NCI-H2227 (cell line): Measurements from ENCODE around the gene CTNNA2.
A peak's percentile ranks its signal among the peaks of the same experiment; 100 is the strongest.

ENCODE experiments used
- DNase-seq: peaks from one replicate; lab custom pipeline; 2025; ENCODE audit not compliant: unreplicated experiment; lab: John Stamatoyannopoulos, UW

The CTNNA2 gene

DNA sequence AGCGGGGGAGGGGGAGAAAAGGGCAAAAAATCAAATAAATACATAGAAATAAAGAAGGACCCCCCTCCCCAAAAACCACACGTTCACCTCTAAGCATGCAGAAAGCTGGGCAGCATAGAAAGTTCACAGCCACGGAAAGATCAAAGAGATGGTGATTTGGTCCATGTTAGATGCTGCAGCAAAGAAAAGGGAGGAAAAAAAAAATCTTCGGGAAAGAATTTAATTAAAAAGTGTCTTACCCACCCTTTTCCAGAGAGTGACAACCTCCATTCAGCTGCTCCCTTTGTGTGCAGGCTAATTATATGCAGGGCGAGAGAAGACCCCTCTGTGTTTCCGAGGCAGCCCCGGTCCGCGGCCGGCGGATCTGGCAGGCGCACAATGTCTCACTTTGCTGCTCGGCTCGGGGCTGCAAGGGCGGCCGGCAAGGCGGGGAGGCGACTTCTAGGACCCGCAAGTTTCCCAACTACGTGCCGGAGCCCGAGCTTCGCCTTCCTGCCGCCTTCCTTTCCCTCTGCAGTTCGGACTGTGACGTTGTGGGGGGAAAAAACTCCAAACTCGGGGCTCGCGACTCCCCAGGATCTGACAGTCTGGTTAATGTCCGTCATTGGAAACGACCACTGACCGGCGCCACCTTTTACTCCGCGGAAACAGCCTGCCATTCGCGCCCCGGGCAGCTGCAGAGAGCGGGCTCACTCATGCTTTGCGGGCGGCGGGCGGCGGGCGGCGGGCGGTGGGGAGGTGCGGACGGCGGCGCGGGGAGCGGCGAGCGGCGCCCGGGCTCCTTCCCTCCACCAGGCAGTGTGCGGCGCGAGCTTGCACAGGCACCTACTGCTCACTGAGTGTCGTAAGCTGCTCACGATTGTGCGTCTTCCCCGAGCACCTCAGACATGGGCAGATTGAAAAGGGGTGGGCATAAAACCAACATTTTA, 791.3 kb downstream of the CTNNA2 start, which contains the start of gene LRRTM1:
TSS of gene LRRTM1 (minus strand) at position 844 of the 929 bp plus-strand sequence. CDS start 933 bp downstream, outside the sequence.
- DNase-seq = peak; percentile 58

DNA sequence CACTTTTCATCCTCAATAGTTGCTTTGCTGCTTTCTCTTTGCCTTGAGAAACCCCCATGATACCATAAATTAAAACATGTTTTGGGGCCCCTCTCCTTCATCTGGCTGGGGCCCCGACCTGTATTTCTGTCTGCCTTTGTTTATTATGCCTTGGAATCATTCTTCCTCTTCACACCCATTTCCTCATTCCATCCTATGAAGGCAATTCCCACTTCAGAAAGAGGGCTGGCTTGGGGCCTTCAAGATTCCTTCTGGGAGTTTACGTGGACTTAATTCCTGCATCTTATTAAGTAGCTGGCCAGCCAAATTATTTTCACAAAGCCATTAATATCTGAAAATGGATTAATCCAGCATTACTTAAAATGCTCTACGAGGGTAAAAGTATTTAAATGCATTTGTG, 798.5 kb downstream of the CTNNA2 start:
- DNase-seq = no peak

DNA sequence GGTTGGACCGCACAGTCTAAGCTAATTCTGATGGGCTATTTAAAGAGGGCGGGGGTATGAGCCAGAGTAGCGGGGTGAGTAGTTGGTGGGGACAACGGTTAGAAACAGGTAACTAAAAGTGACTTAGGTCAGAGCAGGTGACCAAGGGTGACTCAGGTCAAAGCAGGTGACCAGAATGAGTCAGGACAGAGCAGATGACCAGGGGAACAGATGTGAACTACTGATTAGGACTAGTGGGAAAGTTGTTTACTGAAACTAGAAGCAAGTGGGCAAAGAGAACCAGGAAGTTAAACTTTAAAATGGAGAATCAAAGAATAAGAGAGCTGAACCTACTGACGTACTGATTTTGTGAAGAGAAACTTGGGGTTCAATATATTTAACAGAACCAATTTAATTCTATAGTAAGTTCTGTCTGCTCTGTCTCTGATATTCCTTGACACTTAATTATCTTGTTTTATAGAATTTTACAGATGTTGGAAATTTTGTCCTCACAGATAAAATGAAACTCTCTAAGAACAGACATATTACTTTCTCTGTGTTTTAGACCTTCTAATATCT, 799.5 kb downstream of the CTNNA2 start:
- no peak for DNase-seq

DNA sequence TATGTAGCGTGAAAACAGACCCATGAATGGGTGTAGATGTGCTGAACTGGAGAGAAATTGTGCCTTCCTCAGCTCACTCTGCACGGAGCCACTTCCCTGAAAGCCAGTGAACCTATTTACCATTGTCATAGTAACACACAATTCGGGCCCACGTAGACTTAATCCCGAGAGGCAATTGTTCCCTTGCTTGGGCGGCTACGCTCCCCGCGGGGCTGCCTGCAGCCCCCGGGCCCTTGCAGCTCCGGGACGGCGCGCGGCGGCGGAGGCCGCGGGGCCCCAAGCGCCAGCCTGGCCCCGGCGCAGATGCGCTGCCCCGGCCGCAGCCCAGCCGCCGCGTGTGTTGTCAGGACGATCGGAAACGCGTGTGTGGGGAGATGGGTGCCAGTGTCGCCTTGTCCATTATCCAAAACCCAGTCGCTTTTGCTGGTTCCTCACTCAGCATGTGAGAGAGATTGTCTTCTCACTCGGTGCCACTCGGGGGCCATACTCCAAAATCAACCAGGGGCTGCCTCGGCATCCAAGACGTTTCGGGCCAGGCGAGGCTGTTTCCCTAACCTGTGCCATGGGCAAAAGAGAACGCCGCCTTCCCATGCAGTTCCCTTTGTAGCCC, 809.6 kb downstream of the CTNNA2 start:
- DNase-seq = no peak

DNA sequence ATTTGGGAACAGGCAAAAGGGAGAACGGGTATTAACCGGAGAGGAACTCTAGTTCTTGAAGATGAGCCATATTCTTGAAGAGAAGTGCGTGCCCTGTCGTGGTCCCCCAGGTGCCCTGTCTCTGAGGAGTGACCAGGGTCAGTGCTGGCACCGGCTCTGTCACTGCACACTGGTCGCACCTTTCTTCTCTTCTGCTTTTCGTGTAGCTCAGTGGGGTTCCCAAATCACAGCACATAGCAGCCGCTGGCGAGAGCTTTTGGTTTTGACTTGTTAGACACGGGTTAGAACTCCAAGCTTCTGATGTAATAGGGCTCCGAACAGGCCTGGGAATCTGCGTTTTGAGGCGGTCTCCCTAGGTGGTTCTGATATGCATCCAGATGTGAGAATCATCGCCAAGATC, 810.1 kb downstream of the CTNNA2 start:
- DNase-seq = no peak

DNA sequence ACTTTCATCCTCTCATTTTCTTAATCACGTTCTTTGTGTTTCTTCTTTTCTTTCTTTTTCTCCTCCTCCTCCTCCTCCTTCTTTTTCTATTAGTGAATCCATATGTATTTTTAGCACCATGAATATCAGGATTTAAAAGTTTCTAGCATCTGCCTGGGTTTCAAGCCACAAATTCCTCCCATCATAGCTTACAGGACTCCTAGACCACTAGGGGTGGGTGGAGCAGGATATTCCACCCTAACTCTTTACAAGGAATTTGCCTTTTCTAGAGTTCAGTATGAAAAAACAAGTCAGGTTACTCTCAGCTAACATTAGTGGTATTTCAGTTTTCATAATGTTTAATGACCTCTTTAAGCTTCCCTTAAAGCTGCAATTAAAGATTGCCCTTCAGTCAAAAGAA, 810.8 kb downstream of the CTNNA2 start:
- DNase-seq = no peak

DNA sequence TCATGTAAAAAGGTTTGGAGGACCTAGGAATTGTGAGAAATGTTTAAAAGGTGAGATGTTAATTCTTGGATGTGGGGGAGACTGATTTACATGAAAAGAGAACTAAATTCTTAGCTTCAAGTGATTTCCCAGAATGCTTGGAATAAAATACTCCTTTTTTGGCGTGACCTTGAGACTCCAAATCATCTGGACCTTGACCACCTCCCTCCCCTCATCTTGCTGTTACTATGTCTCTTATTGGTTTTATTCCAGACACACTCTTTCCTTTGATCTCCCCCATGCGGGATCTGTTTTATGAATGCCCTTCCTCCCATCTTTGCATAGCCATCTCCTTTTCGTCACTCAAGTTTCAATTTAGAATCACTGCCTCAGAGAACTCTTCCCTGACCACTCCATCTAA, 811.7 kb downstream of the CTNNA2 start:
- DNase-seq = no peak

DNA sequence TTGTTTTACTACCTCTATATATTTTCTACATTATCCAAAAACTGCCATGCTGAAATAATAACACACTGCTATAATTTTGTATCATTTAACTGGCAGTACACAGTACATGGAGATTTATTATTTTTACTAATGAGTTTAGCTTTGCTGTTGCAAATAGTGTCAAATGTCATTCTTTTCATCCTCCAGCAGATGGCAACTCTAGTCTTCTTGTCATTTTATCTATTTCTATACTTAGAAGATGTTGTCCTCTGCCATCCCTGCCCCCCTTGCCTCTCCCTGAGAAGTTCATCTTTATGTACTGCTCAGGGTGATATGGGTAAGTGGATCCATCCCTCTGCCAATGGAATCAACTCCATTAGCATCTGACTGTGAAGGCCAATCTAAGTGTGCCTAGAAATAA, 813.4 kb downstream of the CTNNA2 start:
- DNase-seq = peak; percentile 67

DNA sequence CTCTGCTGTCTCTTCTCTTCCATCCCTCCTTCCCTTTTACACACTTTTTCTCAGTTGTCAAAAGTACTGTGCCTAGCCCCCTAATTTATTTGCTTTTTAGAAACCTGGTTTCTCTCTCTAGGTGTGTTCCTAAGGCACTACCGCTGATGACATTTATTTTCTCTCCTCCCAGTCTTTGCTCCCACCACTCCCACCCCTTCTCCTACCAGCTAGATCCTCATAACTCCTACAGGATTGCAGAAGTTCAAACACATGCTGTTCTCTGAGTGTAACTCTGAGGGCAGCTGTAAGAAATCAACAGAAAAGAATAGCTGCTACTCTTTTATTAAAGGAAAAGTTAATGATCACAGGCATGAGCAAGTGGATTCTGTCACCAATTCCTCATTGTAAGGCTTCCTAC, 814.0 kb downstream of the CTNNA2 start:
- no peak for DNase-seq

DNA sequence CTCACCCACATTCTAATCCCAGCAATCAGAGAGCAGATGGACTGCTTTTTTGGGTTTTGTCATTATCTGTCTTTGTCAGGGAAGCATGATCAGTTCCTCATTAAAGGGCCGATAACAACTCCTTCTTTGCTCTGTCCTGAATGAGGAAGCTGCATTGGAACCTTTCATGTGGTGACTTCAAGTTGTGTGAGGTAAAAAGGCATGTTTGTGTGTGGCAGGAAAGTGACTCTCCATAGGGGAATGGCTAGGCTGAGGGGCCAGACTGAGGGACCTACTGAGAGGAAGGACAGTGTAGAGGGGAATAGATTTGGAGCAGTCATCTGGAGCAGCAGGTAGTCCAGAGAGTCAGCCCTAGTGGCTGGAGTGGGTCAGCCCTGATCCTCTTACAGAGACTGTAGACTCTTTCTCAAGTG, 815.3 kb downstream of the CTNNA2 start:
- DNase-seq = no peak

DNA sequence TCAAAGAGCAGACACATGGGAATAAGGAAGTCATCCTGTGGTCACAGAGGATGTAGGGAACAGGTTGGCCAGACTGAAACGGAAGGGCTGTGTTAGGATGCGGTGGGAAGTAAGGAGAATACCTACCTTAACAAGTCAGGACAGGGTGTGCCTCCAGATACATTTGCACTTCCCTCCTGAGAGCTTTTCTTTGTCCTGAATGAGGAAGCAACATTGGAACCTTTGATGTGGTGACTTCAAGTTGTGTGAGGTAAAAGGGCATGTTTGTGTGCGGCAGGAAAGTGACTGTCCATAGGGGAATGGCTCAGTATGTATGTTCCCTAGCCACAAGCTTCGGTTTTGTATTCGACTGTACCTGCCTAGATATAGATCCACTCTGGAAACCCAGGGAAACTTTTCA, 816.6 kb downstream of the CTNNA2 start:
- no peak for DNase-seq

DNA sequence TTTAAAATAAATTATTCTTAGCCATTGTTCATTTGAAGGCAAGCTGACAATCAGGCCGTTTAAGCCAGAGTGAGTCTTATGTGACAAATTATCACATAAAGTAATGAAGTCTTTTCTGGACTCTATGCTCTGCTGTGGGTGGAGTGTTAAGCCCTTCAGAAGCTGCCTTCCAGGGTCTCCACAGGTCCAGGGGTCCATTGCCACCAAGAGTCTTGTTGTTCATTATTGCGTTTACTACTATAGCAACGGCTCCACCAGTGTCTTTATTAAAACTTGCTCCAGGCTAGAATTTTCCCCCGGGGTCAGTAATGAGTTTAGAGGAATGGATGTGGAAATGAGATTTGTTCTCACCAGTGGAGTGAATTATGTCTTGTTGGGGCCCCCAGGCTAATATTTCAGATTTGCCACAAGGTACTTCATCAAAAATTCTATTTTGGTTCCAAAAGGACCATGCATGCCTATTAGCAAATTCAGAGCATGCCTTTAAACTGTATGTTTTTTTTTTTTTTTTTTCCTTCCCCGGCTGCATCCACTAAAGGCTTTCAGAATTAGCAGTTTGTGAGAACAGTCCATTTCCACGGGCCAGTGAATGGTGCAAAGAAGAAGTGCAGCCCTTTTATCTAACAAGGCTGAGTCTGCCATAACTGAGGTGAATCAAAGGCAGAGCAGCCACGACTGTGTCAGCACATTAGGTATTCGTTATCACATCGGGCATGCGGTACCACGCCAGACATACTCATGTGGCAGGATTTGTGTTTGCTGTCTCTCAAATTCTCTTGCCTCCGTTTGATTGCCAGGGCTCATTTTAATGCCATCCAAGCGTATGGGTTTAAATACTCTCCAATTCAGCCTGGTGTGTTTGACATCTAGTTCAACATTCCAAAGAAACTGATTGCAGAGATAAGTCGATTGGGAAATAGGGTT, 817.9 kb downstream of the CTNNA2 start:
- DNase-seq = no peak

DNA sequence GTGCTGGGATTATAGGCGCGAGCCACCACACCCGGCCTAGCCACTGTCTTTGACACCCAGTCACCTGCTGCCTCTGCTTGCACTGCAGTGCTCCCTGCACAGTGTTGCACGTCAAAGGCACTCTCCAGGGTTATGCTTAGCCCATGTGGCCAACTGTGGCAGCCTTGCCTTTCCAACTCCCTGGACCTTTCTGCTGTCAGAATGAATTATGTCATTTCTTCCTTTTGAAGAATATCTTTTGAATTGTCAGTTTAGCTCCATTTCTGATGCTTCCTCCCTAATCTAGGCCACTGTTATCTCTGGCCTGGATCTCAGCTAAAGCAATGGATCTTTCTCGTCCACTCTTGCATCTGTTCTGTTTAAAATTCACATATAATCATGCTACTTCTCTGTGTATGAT, 821.0 kb downstream of the CTNNA2 start:
- no peak for DNase-seq

DNA sequence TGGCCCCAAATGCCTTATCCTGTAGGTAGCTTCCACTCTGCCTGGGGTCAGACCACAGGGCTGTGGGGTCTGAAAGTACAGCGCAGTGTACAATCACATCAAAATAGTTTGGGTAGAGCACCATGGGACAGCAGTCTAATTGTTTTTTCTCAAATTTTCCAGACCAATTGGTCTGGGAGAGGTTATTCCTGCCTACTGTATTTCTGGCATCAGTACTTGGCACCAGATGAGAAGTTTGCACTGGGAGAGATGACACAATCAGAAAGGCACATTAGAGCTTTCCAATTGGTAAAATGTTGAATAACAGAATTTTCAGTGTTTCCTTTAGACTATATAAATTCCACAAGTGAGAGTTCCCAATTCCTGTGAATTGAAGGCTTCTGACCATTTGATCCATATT, 822.6 kb downstream of the CTNNA2 start:
- DNase-seq = no peak

DNA sequence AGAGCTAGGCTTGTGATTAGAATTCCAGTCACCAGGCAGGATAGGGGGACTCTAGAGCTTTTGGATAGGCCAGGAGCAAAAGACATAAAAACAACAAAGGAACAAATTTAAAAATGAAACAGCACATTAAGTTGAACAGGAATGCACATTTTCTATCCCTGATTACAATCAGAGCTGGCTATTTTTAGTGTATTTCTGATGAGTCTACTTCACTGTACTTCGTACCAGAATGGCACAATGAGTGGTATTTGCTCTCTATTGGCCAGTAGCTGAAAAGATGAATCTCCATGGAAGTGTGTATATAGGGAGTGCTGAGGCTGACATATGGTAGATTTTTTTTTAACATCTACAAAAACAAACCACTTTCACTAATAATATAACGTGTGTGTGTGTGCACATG, 825.9 kb downstream of the CTNNA2 start:
- DNase-seq = no peak

DNA sequence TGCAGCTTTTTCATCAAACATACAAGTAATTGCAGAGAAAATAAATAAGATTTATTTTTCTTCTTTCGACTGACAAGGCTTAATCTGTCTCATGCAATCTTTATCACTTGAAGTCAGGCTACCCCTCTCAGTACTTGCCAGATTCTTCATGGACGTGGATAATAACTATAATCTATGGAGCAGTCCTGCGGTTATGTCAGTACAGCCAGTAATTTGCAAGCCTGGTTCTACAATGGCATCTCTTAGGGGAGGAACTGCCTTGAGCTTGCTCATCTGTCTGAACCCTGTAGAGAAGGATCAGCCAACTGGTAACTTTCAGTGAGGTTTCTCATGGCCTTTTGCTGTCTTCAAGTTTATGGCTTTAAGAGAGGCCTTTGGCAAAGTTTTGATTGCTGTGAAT, 827.2 kb downstream of the CTNNA2 start:
- DNase-seq = peak; percentile 89

DNA sequence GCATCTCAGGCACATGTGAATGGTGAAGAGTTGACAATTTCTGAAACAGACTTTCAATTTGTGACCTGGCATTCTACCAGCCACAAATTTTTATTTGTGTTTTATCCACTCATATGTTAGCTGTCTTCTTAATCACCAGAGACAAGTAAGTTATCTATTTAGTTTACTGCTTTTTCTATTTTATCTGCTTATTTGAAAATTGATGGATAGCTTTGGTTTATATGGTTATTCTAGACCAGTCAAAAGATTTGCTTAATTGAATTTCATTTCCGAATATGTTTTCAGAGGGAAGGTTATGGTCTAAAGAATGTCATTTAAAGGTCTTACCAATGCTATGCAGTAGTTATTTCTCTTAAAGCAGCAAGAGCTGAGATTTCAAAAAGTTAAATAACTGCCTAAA, 835.2 kb downstream of the CTNNA2 start:
- DNase-seq = no peak

DNA sequence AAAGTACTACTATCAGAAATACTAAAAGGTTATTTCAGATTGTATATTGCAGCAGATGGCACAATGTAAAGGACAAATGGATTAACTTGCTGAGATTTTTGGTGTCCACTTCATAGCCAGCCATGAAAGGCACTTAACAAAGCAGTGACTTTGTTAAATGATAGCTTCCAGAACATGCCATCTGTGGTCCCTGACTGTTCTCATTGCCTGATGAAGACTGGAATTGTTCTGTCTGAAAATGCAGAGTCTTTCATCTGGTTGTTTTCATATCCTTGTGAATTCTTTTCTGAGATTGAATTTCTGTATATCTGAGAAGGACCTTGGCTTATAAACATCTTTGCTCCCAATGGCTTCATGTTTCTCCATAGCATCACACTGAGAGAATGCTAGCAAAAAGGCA, 836.1 kb downstream of the CTNNA2 start:
- peak; percentile 7 for DNase-seq

DNA sequence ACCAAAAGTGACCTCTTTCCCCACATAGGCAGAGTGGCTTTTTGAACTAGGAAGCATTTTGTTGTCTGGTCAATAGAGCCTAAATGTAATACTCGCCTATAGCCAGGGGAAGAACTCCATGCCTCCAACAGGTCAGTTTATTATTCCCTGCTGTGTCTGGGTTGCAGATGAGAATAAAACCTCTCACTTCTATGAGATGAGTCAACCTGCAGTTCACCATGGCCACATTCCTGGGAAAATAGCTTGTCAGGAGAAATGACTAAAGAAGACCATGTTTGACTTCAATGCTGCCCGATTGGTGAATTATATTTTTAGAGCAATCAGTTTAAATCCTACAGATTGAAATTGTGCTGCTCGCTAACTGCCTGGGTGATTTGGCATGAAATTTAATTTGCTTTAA, 838.4 kb downstream of the CTNNA2 start:
- DNase-seq = no peak

DNA sequence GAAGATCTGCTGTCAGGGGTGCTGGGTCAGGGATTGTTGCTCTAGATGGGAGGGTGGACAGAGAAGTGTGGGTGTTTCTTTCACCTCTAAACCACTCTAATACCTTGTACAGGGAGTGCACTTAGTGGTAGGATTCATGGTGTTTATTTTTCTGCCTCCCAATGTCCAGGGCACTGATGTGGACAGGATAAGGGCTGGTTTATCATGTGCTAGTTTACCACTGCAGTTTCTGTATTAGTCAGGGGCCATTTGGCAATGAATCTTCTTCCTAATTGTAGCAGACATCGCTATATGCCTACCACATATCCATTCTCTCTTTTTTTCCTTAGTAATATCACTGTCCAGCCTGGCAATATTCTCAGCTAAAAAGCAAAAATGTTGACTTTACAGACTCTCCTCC, 842.0 kb downstream of the CTNNA2 start:
- DNase-seq = no peak

DNA sequence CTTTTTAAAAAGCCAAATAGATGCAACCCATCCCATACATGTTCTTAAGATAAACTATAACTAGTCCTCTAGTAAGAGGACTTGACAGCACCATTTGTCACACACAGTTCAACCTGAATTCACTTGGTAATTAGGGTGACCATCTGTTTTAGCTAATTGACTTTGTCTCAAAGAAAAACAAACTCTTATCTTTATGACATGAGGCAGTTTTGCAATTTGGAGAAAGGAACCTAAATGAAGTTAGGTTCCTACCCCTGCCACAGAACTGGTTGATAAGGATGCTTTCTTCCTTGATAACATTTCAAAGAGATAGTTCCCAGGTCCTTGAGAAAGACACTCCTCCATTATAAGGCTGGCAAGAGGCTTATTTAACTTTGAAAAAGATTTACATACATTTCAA, 849.1 kb downstream of the CTNNA2 start:
- DNase-seq = no peak
